ENCODE data around the gene KSR2. TPM values are rescaled to one million over a fixed set of nuclear protein-coding genes. Genes with fewer than 3 reads are reported as not detected.

The KSR2 gene
- total RNA-seq, 1 donor from 2014 or later, result 0.47 TPM

GRCh38 chr12:117936722-117937484 lies 31.9 kb downstream of the KSR2 start:
- Mint-ChIP-seq H3K4me1 (ENCODE audit: low read depth, unreplicated experiment) (no peaks in the 10 kb centered on the region), H3K36me3 (ENCODE audit: unreplicated experiment) (no peaks in the 10 kb centered on the region), H3K27ac (ENCODE audit: unreplicated experiment) (no peak overlapping the region), H3K9me3 (ENCODE audit: unreplicated experiment) (no peaks in the 10 kb centered on the region), H3K4me3 (ENCODE audit: unreplicated experiment) (no peak overlapping the region), H3K27me3 (ENCODE audit: unreplicated experiment) (peaks cover 2% of the 10 kb centered on the region)
- DNase-seq, result no peak
- TF ChIP-seq, protein P1, sequence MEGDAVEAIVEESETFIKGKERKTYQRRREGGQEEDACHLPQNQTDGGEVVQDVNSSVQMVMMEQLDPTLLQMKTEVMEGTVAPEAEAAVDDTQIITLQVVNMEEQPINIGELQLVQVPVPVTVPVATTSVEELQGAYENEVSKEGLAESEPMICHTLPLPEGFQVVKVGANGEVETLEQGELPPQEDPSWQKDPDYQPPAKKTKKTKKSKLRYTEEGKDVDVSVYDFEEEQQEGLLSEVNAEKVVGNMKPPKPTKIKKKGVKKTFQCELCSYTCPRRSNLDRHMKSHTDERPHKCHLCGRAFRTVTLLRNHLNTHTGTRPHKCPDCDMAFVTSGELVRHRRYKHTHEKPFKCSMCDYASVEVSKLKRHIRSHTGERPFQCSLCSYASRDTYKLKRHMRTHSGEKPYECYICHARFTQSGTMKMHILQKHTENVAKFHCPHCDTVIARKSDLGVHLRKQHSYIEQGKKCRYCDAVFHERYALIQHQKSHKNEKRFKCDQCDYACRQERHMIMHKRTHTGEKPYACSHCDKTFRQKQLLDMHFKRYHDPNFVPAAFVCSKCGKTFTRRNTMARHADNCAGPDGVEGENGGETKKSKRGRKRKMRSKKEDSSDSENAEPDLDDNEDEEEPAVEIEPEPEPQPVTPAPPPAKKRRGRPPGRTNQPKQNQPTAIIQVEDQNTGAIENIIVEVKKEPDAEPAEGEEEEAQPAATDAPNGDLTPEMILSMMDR (IDR thresholded peaks at IDR 0.05; ENCODE audit: partially characterized antibody, unreplicated experiment), result no peak

- Mint-ChIP-seq H3K27me3 (ENCODE audit: unreplicated experiment) (no peaks in the 10 kb centered on the region), H3K9me3 (ENCODE audit: unreplicated experiment) (peaks cover 2% of the 10 kb centered on the region), H3K27ac (ENCODE audit: unreplicated experiment) (no peak overlapping the region), H3K4me1 (ENCODE audit: low read depth, unreplicated experiment) (no peaks in the 10 kb centered on the region), H3K36me3 (ENCODE audit: unreplicated experiment) (no peaks in the 10 kb centered on the region), H3K4me3 (ENCODE audit: unreplicated experiment) (no peak overlapping the region)
- TF ChIP-seq, protein P1 (IDR thresholded peaks at IDR 0.05; ENCODE audit: partially characterized antibody, unreplicated experiment), result no peak
- DNase-seq, result no peak
These were observed 35.2 kb downstream of the KSR2 start for GRCh38 chr12:117933545-117933944.

DNA sequence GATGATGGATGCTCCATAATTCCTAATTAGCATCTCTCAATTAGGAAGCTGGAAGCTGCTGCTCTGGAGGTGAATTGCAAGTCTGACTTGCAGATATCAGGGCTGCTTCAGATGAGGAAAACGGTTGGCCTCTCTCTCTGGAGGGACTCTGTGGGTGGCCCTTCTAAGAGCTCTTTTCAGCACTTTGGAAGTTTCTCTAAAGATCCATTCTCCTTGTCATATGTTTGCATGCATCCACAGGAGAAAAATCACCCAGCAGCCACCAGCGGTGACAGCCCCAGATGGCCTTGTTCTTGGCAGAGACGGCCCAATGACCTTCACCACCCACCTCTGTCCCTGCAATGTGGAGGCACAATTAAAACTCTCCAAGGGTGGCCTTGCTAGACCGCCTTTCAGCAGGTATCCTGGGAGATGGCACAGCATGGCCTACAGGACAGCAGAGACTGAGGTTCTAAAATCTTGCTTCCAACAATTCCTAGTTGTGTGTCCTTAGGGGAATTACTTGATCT lies 42.3 kb downstream of the KSR2 start:
- Mint-ChIP-seq H3K27me3 (ENCODE audit: unreplicated experiment) (no peaks in the 10 kb centered on the region), H3K36me3 (ENCODE audit: unreplicated experiment) (no peaks in the 10 kb centered on the region), H3K4me1 (ENCODE audit: low read depth, unreplicated experiment) (no peaks in the 10 kb centered on the region), H3K4me3 (ENCODE audit: unreplicated experiment) (no peak overlapping the region), H3K9me3 (ENCODE audit: unreplicated experiment) (peaks cover 2% of the 10 kb centered on the region), H3K27ac (ENCODE audit: unreplicated experiment) (no peak overlapping the region)
- no peak for DNase-seq
- TF ChIP-seq, protein P1 (IDR thresholded peaks at IDR 0.05; ENCODE audit: partially characterized antibody, unreplicated experiment), result no peak

- H3K27ac Mint-ChIP-seq (ENCODE audit: unreplicated experiment), result no peak overlapping the region
- H3K4me3 Mint-ChIP-seq (ENCODE audit: unreplicated experiment), result no peak overlapping the region
- no peaks in the 10 kb centered on the region for H3K9me3 Mint-ChIP-seq (ENCODE audit: unreplicated experiment)
- H3K36me3 Mint-ChIP-seq (ENCODE audit: unreplicated experiment), result no peaks in the 10 kb centered on the region
- DNase-seq, result no peak
- H3K27me3 Mint-ChIP-seq (ENCODE audit: unreplicated experiment), result no peaks in the 10 kb centered on the region
- H3K4me1 Mint-ChIP-seq (ENCODE audit: low read depth, unreplicated experiment), result no peaks in the 10 kb centered on the region
- TF ChIP-seq, protein P1 (IDR thresholded peaks at IDR 0.05; ENCODE audit: partially characterized antibody, unreplicated experiment), result no peak
These were observed 46.6 kb downstream of the KSR2 start for GRCh38 chr12:117921929-117922777.
